Uterus (tissue), 2 donors: Measurements from ENCODE around the gene TRIM14.

Source experiments
- CTCF ChIP-seq, 4 experiments: fragments of 200-600 bp in 2 of 4; fragments of 450-650 bp in 2 of 4; sonication (generic) in 2 of 4; IDR thresholded peaks; one replicate each; pipeline ENCODE4 v1.5.1; 2016 to 2019; ENCODE audit warnings: antibody characterized with exemption in 4 of 4, mild to moderate bottlenecking in 2 of 4, moderate library complexity in 1 of 4
- POLR2A ChIP-seq, 2 donors: fragments of 450-650 bp; IDR thresholded peaks; one replicate each; pipeline ENCODE4 v1.6.1; 2016; ENCODE audit warnings: antibody characterized with exemption in 2 of 2, mild to moderate bottlenecking in 1 of 2, moderate library complexity in 1 of 2

- TF ChIP-seq CTCF (IDR thresholded peaks at IDR 0.05): no peak
- no peak for TF ChIP-seq POLR2A (IDR thresholded peaks at IDR 0.05)
Measured at GRCh38 chr9:98078895-98079294, 40.1 kb downstream of the TRIM14 start.
